HCT116 (cell line): ENCODE measurements around the gene ZNF804A. TPM values are rescaled to one million over a fixed set of nuclear protein-coding genes. Genes with fewer than 3 reads are reported as not detected.

ENCODE experiments used
- ATAC-seq: fragments of 200-7000 bp; cut with Tn5 transposase; 2 replicates; pipeline ENCODE4 v1.9.1; 2020; ENCODE audit warnings: mild to moderate bottlenecking, moderate library complexity
- BruUV-seq: library from RNA; stranded (reverse); fragments of 400-500 nt; replicated peaks from 2 replicates; lab custom pipeline; 2021; lab: Mats Ljungman, UMichigan
- CTCF ChIA-PET: fragments of 300-600 bp; sonication (Branson Sonifier 250); formaldehyde crosslinking; loops from one replicate; lab custom pipeline; 2021; ENCODE audit warnings: antibody characterized with exemption; lab: Charles Lee
- POLR2A ChIA-PET: fragments of 300-600, 350-600 bp; sonication (Branson Sonifier 250); formaldehyde crosslinking; loops from one replicate; lab custom pipeline; 2021; ENCODE audit warnings: antibody characterized with exemption; lab: Charles Lee
- RAD21 ChIA-PET, 2 experiments: fragments of 300-600 bp; sonication (Branson Sonifier 250); formaldehyde crosslinking; loops; one replicate each; lab custom pipeline; 2023; ENCODE audit warnings: low total read pairs in 2 of 2; ENCODE audit not compliant: uncharacterized antibody in 2 of 2, unreplicated experiment in 2 of 2, low non-redundant PET in 1 of 2; lab: Charles Lee
- DNase-seq: peaks from one replicate; pipeline ENCODE4 v3.0.0-alpha.2; 2010; ENCODE audit warnings: low read depth, low spot score
- H2AFZ ChIP-seq: fragments of 200-600 bp; shearing (Covaris generic), sonication (generic); 2 replicates; pipeline ENCODE4 v1.6.1; 2017; ENCODE audit warnings: low read depth, mixed run types, mixed read lengths, antibody characterized with exemption, low read length; ENCODE audit not compliant: poor library complexity, severe bottlenecking
- H3K27ac ChIP-seq: 2 replicates; pipeline ENCODE4 v1.5.1; 2012; ENCODE audit warnings: low read depth, low read length
- H3K27me3 ChIP-seq: fragments of 200-600 bp; sonication (generic); 2 replicates; pipeline ENCODE4 v1.6.1; 2016; ENCODE audit warnings: mixed run types, low read length, mixed read lengths; ENCODE audit not compliant: insufficient read depth
- H3K36me3 ChIP-seq, 2 experiments: fragments of 200-500 bp in 1 of 2; fragments of 200-600 bp in 1 of 2; sonication (Bioruptor generic) in 1 of 2; sonication (generic) in 1 of 2; 2 replicates each; pipeline versions ENCODE4 v1.5.1 to v1.6.1; 2014 to 2016; ENCODE audit warnings: low read length in 2 of 2, inconsistent platforms in 1 of 2, mixed read lengths in 1 of 2, mixed run types in 1 of 2; ENCODE audit not compliant: insufficient read depth in 2 of 2, control insufficient read depth in 1 of 2
- H3K4me1 ChIP-seq, 2 experiments: fragments of 200-600 bp in 1 of 2; sonication (generic) in 1 of 2; 2 replicates each; pipeline versions ENCODE4 v1.5.1 to v1.6.1; 2012 to 2017; ENCODE audit warnings: low read length in 2 of 2, inconsistent platforms in 1 of 2, mild to moderate bottlenecking in 1 of 2, mixed read lengths in 1 of 2, mixed run types in 1 of 2, moderate library complexity in 1 of 2; ENCODE audit not compliant: insufficient read depth in 2 of 2, control insufficient read depth in 1 of 2
- H3K4me2 ChIP-seq: fragments of 200-600 bp; sonication (generic); 2 replicates; pipeline ENCODE4 v1.6.1; 2017; ENCODE audit warnings: mixed run types, low read length, mixed read lengths
- H3K4me3 ChIP-seq, 2 experiments: fragments of 200-600 bp in 1 of 2; sonication (generic) in 1 of 2; replicated peaks in 1 of 2; 2 replicates each; pipeline ENCODE4 v1.5.1; 2011 to 2016; ENCODE audit warnings: low read length in 2 of 2, control low read depth in 1 of 2, low read depth in 1 of 2, mild to moderate bottlenecking in 1 of 2, mixed read lengths in 1 of 2, mixed run types in 1 of 2
- H3K79me2 ChIP-seq: fragments of 200-600 bp; sonication (generic); 2 replicates; pipeline ENCODE4 v1.6.1; 2017; ENCODE audit warnings: mild to moderate bottlenecking, mixed run types, low read length, moderate library complexity, mixed read lengths; ENCODE audit not compliant: insufficient read depth
- H3K9ac ChIP-seq: fragments of 200-600 bp; sonication (generic); 2 replicates; pipeline ENCODE4 v1.6.1; 2016; ENCODE audit warnings: low read length, mixed read lengths
- H3K9me2 ChIP-seq: fragments of 200-600 bp; sonication (generic), shearing (Covaris generic); 2 replicates; pipeline ENCODE4 v1.6.1; 2017; ENCODE audit warnings: mixed run types, mild to moderate bottlenecking, moderate library complexity; ENCODE audit not compliant: insufficient read depth
- H3K9me3 ChIP-seq, 2 experiments: fragments of 200-500 bp in 1 of 2; fragments of 200-600 bp in 1 of 2; sonication (Bioruptor generic) in 1 of 2; sonication (generic) in 1 of 2; 2 replicates each; pipeline ENCODE4 v1.6.1; 2014 to 2017; ENCODE audit warnings: low read length in 2 of 2, mixed read lengths in 2 of 2, inconsistent platforms in 1 of 2, low read depth in 1 of 2, mild to moderate bottlenecking in 1 of 2, mixed run types in 1 of 2, moderate library complexity in 1 of 2; ENCODE audit not compliant: control insufficient read depth in 1 of 2, insufficient read depth in 1 of 2
- H4K20me1 ChIP-seq: fragments of 200-600 bp; sonication (generic), shearing (Covaris generic); 2 replicates; pipeline ENCODE4 v1.6.1; 2017; ENCODE audit warnings: mixed run types, mild to moderate bottlenecking, moderate library complexity; ENCODE audit not compliant: insufficient read depth
- CBX3 ChIP-seq: IDR thresholded peaks from 2 replicates; pipeline ENCODE4 v1.6.1; 2012; ENCODE audit warnings: low read depth
- EGR1 ChIP-seq: IDR thresholded peaks from 2 replicates; pipeline ENCODE4 v1.6.1; 2012; ENCODE audit warnings: low read depth
- ELF1 ChIP-seq: IDR thresholded peaks from 2 replicates; pipeline ENCODE4 v1.6.1; 2012; ENCODE audit warnings: low read depth, borderline replicate concordance
- EZH2 ChIP-seq: fragments of 200-600 bp; sonication (generic); IDR thresholded peaks from 2 replicates; pipeline ENCODE4 v1.6.1; 2017; ENCODE audit warnings: antibody characterized with exemption, mixed run types
- MAX ChIP-seq: IDR thresholded peaks from 2 replicates; pipeline ENCODE4 v1.6.1; 2012
- POLR2A ChIP-seq: IDR thresholded peaks from 2 replicates; pipeline ENCODE4 v1.7.0; 2011; ENCODE audit warnings: borderline replicate concordance; ENCODE audit not compliant: insufficient read depth, insufficient read length; ENCODE audit errors: extremely low read depth
- RAD21 ChIP-seq: IDR thresholded peaks from 2 replicates; pipeline ENCODE4 v1.6.1; 2012; ENCODE audit warnings: low read depth, mild to moderate bottlenecking
- SRF ChIP-seq: IDR thresholded peaks from 2 replicates; pipeline ENCODE4 v1.6.1; 2012; ENCODE audit warnings: low read depth
- TCF7L2 ChIP-seq: IDR thresholded peaks from 2 replicates; pipeline ENCODE4 v1.7.0; 2011; ENCODE audit warnings: borderline replicate concordance, inconsistent platforms; ENCODE audit not compliant: insufficient read depth, insufficient read length; ENCODE audit errors: extremely low read depth
- YY1 ChIP-seq: IDR thresholded peaks from 2 replicates; pipeline ENCODE4 v1.6.1; 2011; ENCODE audit warnings: low read length, low read depth, moderate library complexity, mild to moderate bottlenecking; ENCODE audit not compliant: insufficient replicate concordance; ENCODE audit errors: extremely low read depth
- ZNF274 ChIP-seq: fragments of 200-500 bp; sonication (Bioruptor generic); IDR thresholded peaks from 2 replicates; pipeline ENCODE4 v1.6.1; 2014; ENCODE audit warnings: mild to moderate bottlenecking, low read depth, low read length, inconsistent platforms
- intact Hi-C: fragments of 100-400 bp; cut with micrococcal nuclease; formaldehyde crosslinking; loops from 2 replicates; pipeline ENCODE4 v1.10.0; 2022
- total RNA-seq: library from RNA; stranded (reverse); gene quantifications from one replicate; pipeline ENCODE4 v1.2.1, GENCODE V29; 2021; ENCODE audit not compliant: unreplicated experiment

Gene ZNF804A
- total RNA-seq, 1 experiment from 2014 or later, result 0.61 TPM

- TF ChIP-seq POLR2A (no peak), TCF7L2 (no peak), ZNF274 (no peak)
Measured at GRCh38 chr2:184921676-184922075, 323.3 kb downstream of the ZNF804A start (continued).

- ChIA-PET CTCF (no interaction called here), POLR2A (no interaction called here), RAD21 (no interaction called here)
- Histone ChIP-seq H3K27ac (no peak overlapping the region), H3K4me2 (no peak overlapping the region), H3K9ac (no peak overlapping the region), H3K4me3 (no peak overlapping the region)
- TF ChIP-seq EGR1 (no peak), EZH2 (no peak), YY1 (no peak), POLR2A (no peak)
- TF ChIP-seq, all 23 proteins: peak for 0
- DNase-seq (no peak), ATAC-seq (no peak)
- BruUV-seq, result no TSS peak
- H4K20me1 ChIP-seq, result no peaks in the 10 kb centered on the region
- intact Hi-C loops, result no loop called here
- no peaks in the 10 kb centered on the region for H3K9me2 ChIP-seq
- no peaks in the 10 kb centered on the region for H3K36me3 ChIP-seq
- no peak overlapping the region for H2AFZ ChIP-seq
- no peaks in the 10 kb centered on the region for H3K79me2 ChIP-seq
- H3K4me1 ChIP-seq, result no peaks in the 10 kb centered on the region
- H3K9me3 ChIP-seq, result no peaks in the 10 kb centered on the region
- no peaks in the 10 kb centered on the region for H3K27me3 ChIP-seq
Measured at GRCh38 chr2:184923751-184924150, 325.4 kb downstream of the ZNF804A start.

GRCh38 chr2:184927040-184927439 is 328.7 kb downstream of the ZNF804A start:
- POLR2A ChIA-PET, result no interaction called here
- no peak for DNase-seq
- intact Hi-C loops, result no loop called here

More at GRCh38 chr2:184927040-184927439, 328.7 kb downstream of the ZNF804A start:
- Histone ChIP-seq H3K79me2 (no peaks in the 10 kb centered on the region), H3K27me3 (no peaks in the 10 kb centered on the region), H3K9ac (no peak overlapping the region), H3K9me2 (no peaks in the 10 kb centered on the region), H3K4me3 (no peak overlapping the region), H3K4me2 (no peak overlapping the region), H3K36me3 (no peaks in the 10 kb centered on the region), H2AFZ (no peak overlapping the region), H3K9me3 (no peaks in the 10 kb centered on the region), H4K20me1 (no peaks in the 10 kb centered on the region), H3K4me1 (no peaks in the 10 kb centered on the region), H3K27ac (no peak overlapping the region)
- BruUV-seq, result no TSS peak
- no peak for TF ChIP-seq RAD21
- TF ChIP-seq SRF, result no peak
- TF ChIP-seq ELF1, result no peak
- no peak for TF ChIP-seq ZNF274
- TF ChIP-seq POLR2A, result no peak
- TF ChIP-seq EZH2, result no peak
- no peak for TF ChIP-seq MAX
- TF ChIP-seq CBX3, result no peak
- no peak for ATAC-seq
- ChIA-PET CTCF (no interaction called here), RAD21 (no interaction called here)
